Mesenchymal stem cell (in vitro differentiated cells and primary cell): ENCODE data around the gene RIPPLY3.
"Not testable (repeated sequence)": the region's sequence is repeated elsewhere in the genome, so short reads cannot be mapped to it uniquely, and the experiment has no call there.

ENCODE experiments used
- DNase-seq: peaks from one replicate; pipeline ENCODE4 v3.0.0-alpha.2; 2013
- H2AFZ ChIP-seq: one replicate; pipeline ENCODE4 v1.6.1; 2013; ENCODE audit warnings: low read depth, mild to moderate bottlenecking, control low read depth, inconsistent platforms, low read length, moderate library complexity
- H2AK5ac ChIP-seq: 2 replicates; pipeline ENCODE4 v1.6.1; 2013; ENCODE audit warnings: low read length, moderate library complexity, mild to moderate bottlenecking, inconsistent platforms; ENCODE audit not compliant: severe bottlenecking
- H2BK120ac ChIP-seq: one replicate; pipeline ENCODE4 v1.6.1; 2013; ENCODE audit warnings: low read depth, mild to moderate bottlenecking, inconsistent platforms, low read length, moderate library complexity
- H2BK12ac ChIP-seq, 2 experiments: one replicate each; pipeline ENCODE4 v1.6.1; 2013; ENCODE audit warnings: inconsistent platforms in 2 of 2, low read length in 2 of 2, mild to moderate bottlenecking in 2 of 2, moderate library complexity in 2 of 2, control low read depth in 1 of 2
- H2BK15ac ChIP-seq: one replicate; pipeline ENCODE4 v1.6.1; 2013; ENCODE audit warnings: mild to moderate bottlenecking, low read depth, inconsistent platforms; ENCODE audit not compliant: poor library complexity, severe bottlenecking
- H2BK5ac ChIP-seq: 2 replicates; pipeline ENCODE4 v1.6.1; 2013; ENCODE audit warnings: low read depth, mild to moderate bottlenecking, low read length, control low read depth, inconsistent platforms; ENCODE audit not compliant: poor library complexity, severe bottlenecking
- H3K14ac ChIP-seq, 2 experiments: one replicate each; pipeline ENCODE4 v1.6.1; 2013; ENCODE audit warnings: inconsistent platforms in 2 of 2, low read length in 2 of 2, control low read depth in 1 of 2, mild to moderate bottlenecking in 1 of 2, moderate library complexity in 1 of 2
- H3K18ac ChIP-seq, 2 experiments: one replicate each; pipeline ENCODE4 v1.6.1; 2013; ENCODE audit warnings: inconsistent platforms in 2 of 2, low read length in 2 of 2, control low read depth in 1 of 2, low read depth in 1 of 2, mild to moderate bottlenecking in 1 of 2
- H3K23ac ChIP-seq, 2 experiments: one replicate each; pipeline ENCODE4 v1.6.1; 2013; ENCODE audit warnings: inconsistent platforms in 2 of 2, low read length in 2 of 2, mild to moderate bottlenecking in 2 of 2, moderate library complexity in 2 of 2, control low read depth in 1 of 2
- H3K27ac ChIP-seq: 2 replicates; pipeline ENCODE4 v1.5.1; 2013; ENCODE audit warnings: mild to moderate bottlenecking, moderate library complexity, low read length, control low read depth, inconsistent platforms; ENCODE audit not compliant: poor library complexity, severe bottlenecking
- H3K27me3 ChIP-seq, 2 experiments: 2 replicates each; pipeline versions ENCODE4 v1.6.1 to v1.7.0; 2013; ENCODE audit warnings: low read length in 2 of 2, mild to moderate bottlenecking in 2 of 2, moderate library complexity in 2 of 2, control low read depth in 1 of 2, inconsistent platforms in 1 of 2; ENCODE audit not compliant: control insufficient read depth in 1 of 2, insufficient read depth in 1 of 2
- H3K36me3 ChIP-seq, 2 experiments: 2 replicates each; pipeline versions ENCODE4 v1.6.1 to v1.7.0; 2013; ENCODE audit warnings: low read length in 2 of 2, control low read depth in 1 of 2, inconsistent platforms in 1 of 2, low read depth in 1 of 2, mild to moderate bottlenecking in 1 of 2; ENCODE audit not compliant: insufficient read depth in 2 of 2, control insufficient read depth in 1 of 2
- H3K4ac ChIP-seq, 2 experiments: one replicate each; pipeline ENCODE4 v1.6.1; 2013; ENCODE audit warnings: inconsistent platforms in 2 of 2, low read length in 2 of 2, mild to moderate bottlenecking in 2 of 2, moderate library complexity in 2 of 2, control low read depth in 1 of 2, low read depth in 1 of 2
- H3K4me1 ChIP-seq: 2 replicates; pipeline ENCODE4 v1.6.1; 2013; ENCODE audit warnings: low read depth, low read length, control low read depth; ENCODE audit not compliant: control insufficient read depth, insufficient read depth
- H3K4me2 ChIP-seq: 2 replicates; pipeline ENCODE4 v1.6.1; 2013; ENCODE audit warnings: low read length, mild to moderate bottlenecking, inconsistent platforms; ENCODE audit not compliant: poor library complexity, severe bottlenecking
- H3K4me3 ChIP-seq, 2 experiments: 2 replicates each; pipeline versions ENCODE4 v1.5.1 to v1.7.0; 2013; ENCODE audit warnings: low read length in 2 of 2, mild to moderate bottlenecking in 2 of 2, control low read depth in 1 of 2, low read depth in 1 of 2; ENCODE audit not compliant: insufficient read depth in 1 of 2
- H3K79me1 ChIP-seq: replicated peaks from 2 replicates; pipeline ENCODE4 v1.6.1; 2013; ENCODE audit warnings: mild to moderate bottlenecking, control low read depth, low read length, inconsistent platforms; ENCODE audit not compliant: poor library complexity, severe bottlenecking
- H3K9ac ChIP-seq: 2 replicates; pipeline ENCODE4 v1.7.0; 2013; ENCODE audit warnings: mild to moderate bottlenecking, low read length, moderate library complexity
- H3K9me3 ChIP-seq: 2 replicates; pipeline ENCODE4 v1.7.0; 2013; ENCODE audit warnings: mild to moderate bottlenecking, low read length; ENCODE audit not compliant: control insufficient read depth
- H4K8ac ChIP-seq: one replicate; pipeline ENCODE4 v1.6.1; 2013; ENCODE audit warnings: inconsistent platforms, mild to moderate bottlenecking, low read length, moderate library complexity
- H4K91ac ChIP-seq: one replicate; pipeline ENCODE4 v1.6.1; 2013; ENCODE audit warnings: mild to moderate bottlenecking, low read length, inconsistent platforms
- WGBS: methylation state at CpG from one replicate; pipeline ENCODE4 v1.1.7; 2013; ENCODE audit warnings: mixed read lengths; 5-methylcytosine and 5-hydroxymethylcytosine counted together

RIPPLY3 gene

DNA sequence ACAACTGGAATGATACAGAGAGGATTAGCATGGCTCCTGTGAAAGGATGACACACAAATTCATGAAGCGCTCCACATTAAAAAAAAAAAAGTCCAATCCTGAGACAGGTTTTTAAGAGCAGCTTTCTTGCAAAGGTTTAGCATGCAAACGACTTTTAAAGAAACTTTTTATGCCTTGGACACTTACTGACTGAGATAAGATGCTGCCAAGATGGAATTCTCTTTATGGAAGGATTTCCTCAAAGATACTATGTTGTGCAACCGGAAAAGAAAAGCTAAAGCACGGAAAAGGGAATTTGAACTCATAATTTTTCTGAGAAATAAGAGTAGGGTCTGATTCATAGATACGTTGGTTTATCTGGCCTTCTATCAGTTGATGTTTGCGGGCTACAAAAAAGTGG lies 39.1 kb downstream of the RIPPLY3 start:
- no peak overlapping the region for H3K4me3 ChIP-seq
- H3K36me3 ChIP-seq = no peaks in the 10 kb centered on the region
- no peak overlapping the region for H2BK15ac ChIP-seq
- H2AK5ac ChIP-seq = no peak overlapping the region
- no peak overlapping the region for H3K9ac ChIP-seq
- no peaks in the 10 kb centered on the region for H3K9me3 ChIP-seq
- H3K27ac ChIP-seq = no peak overlapping the region
- WGBS = 92% methylated on average over 6 of the region's 6 CpGs
- H3K18ac ChIP-seq = no peak overlapping the region
- no peak overlapping the region for H2BK120ac ChIP-seq
- peaks cover 6% of the 10 kb centered on the region for H3K4me1 ChIP-seq
- H3K4me2 ChIP-seq = no peak overlapping the region
- DNase-seq = no peak
- H3K4ac ChIP-seq = no peak overlapping the region
- peaks cover 0 to 17% of the 10 kb centered on the region in 2 experiments for H3K27me3 ChIP-seq
- H4K8ac ChIP-seq = no peak overlapping the region
- no peaks in the 10 kb centered on the region for H3K79me1 ChIP-seq
- H2AFZ ChIP-seq = no peak overlapping the region
- H3K23ac ChIP-seq = no peak overlapping the region
- no peak overlapping the region for H4K91ac ChIP-seq
- no peak overlapping the region for H3K14ac ChIP-seq
- no peak overlapping the region for H2BK5ac ChIP-seq
- H2BK12ac ChIP-seq = no peak overlapping the region

DNA sequence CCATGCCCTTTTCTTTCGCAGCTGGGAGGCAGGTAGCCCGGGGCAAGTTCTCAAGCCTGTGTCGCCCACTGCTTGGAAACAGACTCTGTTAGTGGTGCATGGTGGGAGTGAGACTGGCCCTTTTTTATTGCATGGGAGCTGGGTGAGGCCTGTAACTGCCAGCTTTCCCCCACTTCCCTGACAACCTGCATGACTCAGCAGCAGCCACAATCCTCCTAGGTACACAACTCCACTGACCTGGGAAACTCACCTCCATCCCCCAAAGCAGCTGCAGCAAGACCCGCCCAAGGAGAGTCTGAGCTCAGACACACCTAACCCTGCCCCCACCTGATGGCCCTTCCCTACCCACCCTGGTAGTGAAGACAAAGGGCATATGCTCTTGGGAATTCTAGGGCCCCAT lies 40.6 kb downstream of the RIPPLY3 start:
- Histone ChIP-seq H3K27ac (no peak overlapping the region), H3K14ac (no peak overlapping the region), H2AFZ (no peak overlapping the region), H2BK12ac (no peak overlapping the region), H3K4me1 (peaks cover 6% of the 10 kb centered on the region), H3K79me1 (no peaks in the 10 kb centered on the region), H3K4me2 (no peak overlapping the region), H2BK120ac (no peak overlapping the region), H3K9me3 (no peaks in the 10 kb centered on the region), H3K23ac (no peak overlapping the region), H3K18ac (no peak overlapping the region), H3K9ac (no peak overlapping the region), H3K36me3 (no peaks in the 10 kb centered on the region), H3K27me3 (peaks cover 0 to 17% of the 10 kb centered on the region in 2 experiments), H4K8ac (no peak overlapping the region), H2BK5ac (no peak overlapping the region), H3K4ac (no peak overlapping the region), H4K91ac (no peak overlapping the region), H2BK15ac (no peak overlapping the region), H2AK5ac (no peak overlapping the region), H3K4me3 (no peak overlapping the region)
- no peak for DNase-seq
- 82% methylated on average over 3 of the region's 4 CpGs for WGBS

DNA sequence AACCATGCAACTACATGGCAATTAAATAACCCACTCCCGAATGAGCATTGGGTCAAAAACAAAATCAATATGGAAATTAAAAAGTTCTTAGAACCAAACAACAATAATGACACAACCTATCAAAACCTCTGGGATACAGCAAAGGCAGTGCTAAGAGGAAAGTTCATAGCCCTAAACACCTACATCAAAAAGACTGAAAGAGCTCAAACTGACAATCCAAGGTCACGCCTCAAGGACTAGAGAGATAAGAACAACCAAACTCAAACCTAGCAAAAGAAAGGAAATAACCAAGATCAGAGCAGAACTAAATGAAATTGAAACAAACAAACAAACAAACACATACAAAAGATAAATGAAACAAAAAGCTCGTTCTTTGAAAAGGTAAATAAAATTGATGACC lies 43.2 kb downstream of the RIPPLY3 start:
- not testable (repeated sequence) for H2BK15ac ChIP-seq, H3K4me2 ChIP-seq
- WGBS = 88% methylated on average over 2 of the region's 3 CpGs

DNA sequence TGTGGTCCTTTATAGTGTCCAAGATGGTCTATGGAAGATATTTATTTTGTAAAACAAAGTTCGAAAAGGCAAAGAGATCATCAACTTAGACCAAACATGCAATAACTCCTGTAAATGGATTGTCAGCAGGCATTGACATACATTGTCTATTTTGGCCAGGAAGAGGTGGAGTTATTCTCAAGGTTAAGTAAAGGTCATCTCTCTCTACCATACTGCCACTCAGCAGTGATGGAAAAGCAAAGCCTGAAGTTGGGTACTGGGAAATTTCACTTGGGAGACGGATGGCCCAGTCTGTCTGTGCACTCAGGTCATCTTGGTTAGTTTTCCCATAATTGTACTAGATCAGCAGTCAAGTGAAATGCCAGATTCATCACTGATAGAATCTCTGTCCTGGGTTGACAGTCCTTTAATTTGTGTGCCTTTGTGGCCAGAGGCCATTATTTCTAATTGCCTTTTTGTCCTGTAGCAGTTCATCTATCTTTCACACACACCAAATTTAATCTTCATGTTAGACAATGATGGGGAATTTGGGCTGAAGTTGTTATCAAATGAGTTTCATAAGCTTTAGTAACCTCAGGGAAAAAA lies 48.9 kb downstream of the RIPPLY3 start:
- no peak overlapping the region for H3K9ac ChIP-seq
- no peak overlapping the region for H3K27ac ChIP-seq
- no peak overlapping the region for H3K14ac ChIP-seq
- H3K27me3 ChIP-seq = no peaks in the 10 kb centered on the region
- H2BK5ac ChIP-seq = no peak overlapping the region
- no peak overlapping the region for H3K4ac ChIP-seq
- no peak overlapping the region for H2AK5ac ChIP-seq
- no peaks in the 10 kb centered on the region for H3K9me3 ChIP-seq
- no peak overlapping the region for H2BK15ac ChIP-seq
- WGBS = 89% methylated on average over 1 of the region's 2 CpGs
- H4K8ac ChIP-seq = no peak overlapping the region
- peaks cover 4% of the 10 kb centered on the region for H3K4me1 ChIP-seq
- no peak overlapping the region for H4K91ac ChIP-seq
- no peak overlapping the region for H2BK120ac ChIP-seq
- H3K4me2 ChIP-seq = no peak overlapping the region
- DNase-seq = no peak
- H3K18ac ChIP-seq = no peak overlapping the region
- H3K79me1 ChIP-seq = no peaks in the 10 kb centered on the region
- no peak overlapping the region for H3K4me3 ChIP-seq
- H2AFZ ChIP-seq = no peak overlapping the region
- H3K23ac ChIP-seq = no peak overlapping the region
- no peak overlapping the region for H2BK12ac ChIP-seq
- H3K36me3 ChIP-seq = no peaks in the 10 kb centered on the region

More for the DNA sequence above, 43.2 kb downstream of the RIPPLY3 start:
- not testable (repeated sequence) for H3K9me3 ChIP-seq, H2AK5ac ChIP-seq, H3K79me1 ChIP-seq, H3K9ac ChIP-seq, H2BK5ac ChIP-seq, H2AFZ ChIP-seq, H3K4me1 ChIP-seq, H3K23ac ChIP-seq, DNase-seq, H3K4me3 ChIP-seq, H3K18ac ChIP-seq, H4K8ac ChIP-seq, H3K27ac ChIP-seq, H2BK120ac ChIP-seq, H2BK12ac ChIP-seq, H3K36me3 ChIP-seq, H3K4ac ChIP-seq, H4K91ac ChIP-seq, H3K14ac ChIP-seq
- peaks cover 0 to 15% of the 10 kb centered on the region in 2 experiments for H3K27me3 ChIP-seq
